ENCODE results near the gene CCDC39. TPM values are rescaled to one million over a fixed set of nuclear protein-coding genes. Genes with fewer than 3 reads are reported as not detected.

The CCDC39 gene
- total and polyA plus RNA-seq, 2 of the 13 experiments (the other 11 are each of a cell fraction or from before 2014, with no cell fraction given): not detected

GRCh38 chr3:180700941-180701340, 21.7 kb upstream of the CCDC39 start:
- H3K4me3 ChIP-seq (replicated peaks in 1 of 3; ENCODE audit: insufficient read depth in 1 of 3, low read depth in 2 of 3, low read length in 3 of 3): no peak overlapping the region
- ATAC-seq (no peak), FAIRE-seq (no peak), DNase-seq (ENCODE audit: low spot score) (no peak)
- no peaks in the 10 kb centered on the region for H3K27me3 ChIP-seq (ENCODE audit: control insufficient read depth in 1 of 2, insufficient read depth in 2 of 2, low read length in 2 of 2)
- H2AFZ ChIP-seq (ENCODE audit: low read length): no peak overlapping the region
- H3K4me2 ChIP-seq (ENCODE audit: low read depth, low read length): no peak overlapping the region
- BruUV-seq (replicated peaks): no TSS peak
- in situ Hi-C loops (cut with HindIII; ENCODE audit: extremely low pct_ligation_motif_present, low pct_unique_long_range_greater_than_20kb): no loop called here
- intact Hi-C loops (cut with micrococcal nuclease; ENCODE audit: unreplicated experiment): no loop called here
- POLR2A ChIA-PET: no interaction called here
- CTCF ChIA-PET (ENCODE audit: low intra/inter-chr PET ratio, low total read pairs): no interaction called here
- TF ChIP-seq, protein P1, sequence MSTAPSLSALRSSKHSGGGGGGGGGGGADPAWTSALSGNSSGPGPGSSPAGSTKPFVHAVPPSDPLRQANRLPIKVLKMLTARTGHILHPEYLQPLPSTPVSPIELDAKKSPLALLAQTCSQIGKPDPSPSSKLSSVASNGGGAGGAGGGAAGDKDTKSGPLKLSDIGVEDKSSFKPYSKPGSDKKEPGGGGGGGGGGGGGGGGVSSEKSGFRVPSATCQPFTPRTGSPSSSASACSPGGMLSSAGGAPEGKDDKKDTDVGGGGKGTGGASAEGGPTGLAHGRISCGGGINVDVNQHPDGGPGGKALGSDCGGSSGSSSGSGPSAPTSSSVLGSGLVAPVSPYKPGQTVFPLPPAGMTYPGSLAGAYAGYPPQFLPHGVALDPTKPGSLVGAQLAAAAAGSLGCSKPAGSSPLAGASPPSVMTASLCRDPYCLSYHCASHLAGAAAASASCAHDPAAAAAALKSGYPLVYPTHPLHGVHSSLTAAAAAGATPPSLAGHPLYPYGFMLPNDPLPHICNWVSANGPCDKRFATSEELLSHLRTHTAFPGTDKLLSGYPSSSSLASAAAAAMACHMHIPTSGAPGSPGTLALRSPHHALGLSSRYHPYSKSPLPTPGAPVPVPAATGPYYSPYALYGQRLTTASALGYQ (CRISPR knock-in tag; IDR thresholded peaks at IDR 0.05): no peak
- TF ChIP-seq, protein P2, sequence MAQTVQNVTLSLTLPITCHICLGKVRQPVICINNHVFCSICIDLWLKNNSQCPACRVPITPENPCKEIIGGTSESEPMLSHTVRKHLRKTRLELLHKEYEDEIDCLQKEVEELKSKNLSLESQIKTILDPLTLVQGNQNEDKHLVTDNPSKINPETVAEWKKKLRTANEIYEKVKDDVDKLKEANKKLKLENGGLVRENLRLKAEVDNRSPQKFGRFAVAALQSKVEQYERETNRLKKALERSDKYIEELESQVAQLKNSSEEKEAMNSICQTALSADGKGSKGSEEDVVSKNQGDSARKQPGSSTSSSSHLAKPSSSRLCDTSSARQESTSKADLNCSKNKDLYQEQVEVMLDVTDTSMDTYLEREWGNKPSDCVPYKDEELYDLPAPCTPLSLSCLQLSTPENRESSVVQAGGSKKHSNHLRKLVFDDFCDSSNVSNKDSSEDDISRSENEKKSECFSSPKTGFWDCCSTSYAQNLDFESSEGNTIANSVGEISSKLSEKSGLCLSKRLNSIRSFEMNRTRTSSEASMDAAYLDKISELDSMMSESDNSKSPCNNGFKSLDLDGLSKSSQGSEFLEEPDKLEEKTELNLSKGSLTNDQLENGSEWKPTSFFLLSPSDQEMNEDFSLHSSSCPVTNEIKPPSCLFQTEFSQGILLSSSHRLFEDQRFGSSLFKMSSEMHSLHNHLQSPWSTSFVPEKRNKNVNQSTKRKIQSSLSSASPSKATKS (CRISPR knock-in tag; IDR thresholded peaks at IDR 0.05): no peak
- TF ChIP-seq, protein P3, sequence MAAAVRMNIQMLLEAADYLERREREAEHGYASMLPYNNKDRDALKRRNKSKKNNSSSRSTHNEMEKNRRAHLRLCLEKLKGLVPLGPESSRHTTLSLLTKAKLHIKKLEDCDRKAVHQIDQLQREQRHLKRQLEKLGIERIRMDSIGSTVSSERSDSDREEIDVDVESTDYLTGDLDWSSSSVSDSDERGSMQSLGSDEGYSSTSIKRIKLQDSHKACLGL (CRISPR knock-in tag; IDR thresholded peaks at IDR 0.05): no peak
- TF ChIP-seq SYNCRIP (IDR thresholded peaks at IDR 0.05; ENCODE audit: insufficient read depth, low read depth, low read length): no peak
- TF ChIP-seq ZNF451 (CRISPR knock-in tag; IDR thresholded peaks at IDR 0.05): no peak
- TF ChIP-seq, protein P4, sequence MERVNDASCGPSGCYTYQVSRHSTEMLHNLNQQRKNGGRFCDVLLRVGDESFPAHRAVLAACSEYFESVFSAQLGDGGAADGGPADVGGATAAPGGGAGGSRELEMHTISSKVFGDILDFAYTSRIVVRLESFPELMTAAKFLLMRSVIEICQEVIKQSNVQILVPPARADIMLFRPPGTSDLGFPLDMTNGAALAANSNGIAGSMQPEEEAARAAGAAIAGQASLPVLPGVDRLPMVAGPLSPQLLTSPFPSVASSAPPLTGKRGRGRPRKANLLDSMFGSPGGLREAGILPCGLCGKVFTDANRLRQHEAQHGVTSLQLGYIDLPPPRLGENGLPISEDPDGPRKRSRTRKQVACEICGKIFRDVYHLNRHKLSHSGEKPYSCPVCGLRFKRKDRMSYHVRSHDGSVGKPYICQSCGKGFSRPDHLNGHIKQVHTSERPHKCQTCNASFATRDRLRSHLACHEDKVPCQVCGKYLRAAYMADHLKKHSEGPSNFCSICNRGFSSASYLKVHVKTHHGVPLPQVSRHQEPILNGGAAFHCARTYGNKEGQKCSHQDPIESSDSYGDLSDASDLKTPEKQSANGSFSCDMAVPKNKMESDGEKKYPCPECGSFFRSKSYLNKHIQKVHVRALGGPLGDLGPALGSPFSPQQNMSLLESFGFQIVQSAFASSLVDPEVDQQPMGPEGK (CRISPR knock-in tag; IDR thresholded peaks at IDR 0.05): no peak
- 5% methylated on average over 3 of the region's 3 CpGs for WGBS (ENCODE audit: low lambda C conversion rate)
- H3K27ac ChIP-seq (ENCODE audit: extremely low read length, insufficient read depth, low read length): no peak overlapping the region
- no peaks in the 10 kb centered on the region for H3K36me3 ChIP-seq (replicated peaks in 1 of 2; ENCODE audit: control insufficient read depth in 1 of 2, insufficient read depth in 2 of 2, low read length in 2 of 2)
- no peaks in the 10 kb centered on the region for H4K20me1 ChIP-seq (ENCODE audit: insufficient read depth, low read length)
- no peak overlapping the region for H3K9ac ChIP-seq (ENCODE audit: insufficient read depth, low read depth, low read length)
- H3K4me1 ChIP-seq (ENCODE audit: insufficient read depth, low read length): no peaks in the 10 kb centered on the region
- H3K9me3 ChIP-seq (ENCODE audit: low read length): no peaks in the 10 kb centered on the region
- H3K79me2 ChIP-seq (ENCODE audit: insufficient read depth, low read length): no peaks in the 10 kb centered on the region

Measured in HepG2 (cell line).